ENCODE results near the gene LOXL1. TPM values are rescaled to one million over a fixed set of nuclear protein-coding genes. Genes with fewer than 3 reads are reported as not detected.
A peak's percentile ranks its signal among the peaks of the same experiment; 100 is the strongest.

LOXL1 gene
- polyA plus RNA-seq, 3 donors: 0.07 TPM; not detected in 2

DNA sequence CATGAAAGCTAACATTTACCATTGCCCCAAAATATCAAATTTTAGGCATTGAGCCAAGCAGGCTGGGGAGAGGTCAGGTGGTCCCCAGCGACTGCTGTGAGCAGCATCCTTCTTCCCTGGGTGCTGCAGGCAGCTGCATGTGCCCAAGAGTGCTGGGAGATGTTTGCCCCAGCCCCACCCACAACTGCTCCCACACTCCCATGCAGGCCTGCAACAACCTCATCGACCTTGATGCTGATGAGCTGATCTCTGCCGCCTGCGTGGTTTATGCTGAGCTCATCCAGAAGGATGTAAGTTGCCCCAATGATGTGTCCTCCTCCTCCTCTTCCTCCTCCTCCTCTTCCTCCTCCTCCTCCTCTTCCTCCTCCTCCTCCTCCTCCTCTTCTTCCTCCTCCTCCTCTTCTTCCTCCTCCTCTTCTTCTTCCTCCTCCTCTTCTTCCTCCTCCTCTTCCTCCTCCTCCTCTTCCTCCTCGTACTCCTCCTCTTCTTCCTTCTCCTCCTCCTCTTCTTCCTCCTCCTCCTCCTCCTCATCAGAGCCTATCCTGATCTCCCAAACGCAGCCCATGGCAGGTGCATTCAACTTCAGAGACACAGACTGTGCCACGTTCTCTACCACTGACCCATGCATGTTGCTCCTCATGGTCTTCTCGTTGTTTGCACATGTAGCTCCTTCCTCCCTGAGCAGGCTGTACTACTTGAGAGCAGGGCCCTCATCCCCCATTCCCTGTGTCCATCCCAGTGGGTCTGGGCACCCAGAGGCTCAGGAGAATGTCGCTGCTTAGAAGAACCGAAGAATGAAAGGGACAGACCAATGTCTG, 37.8 kb upstream of the LOXL1 start:
- no peaks in the 10 kb centered on the region for H3K4me1 Mint-ChIP-seq
- TF ChIP-seq, protein P1, sequence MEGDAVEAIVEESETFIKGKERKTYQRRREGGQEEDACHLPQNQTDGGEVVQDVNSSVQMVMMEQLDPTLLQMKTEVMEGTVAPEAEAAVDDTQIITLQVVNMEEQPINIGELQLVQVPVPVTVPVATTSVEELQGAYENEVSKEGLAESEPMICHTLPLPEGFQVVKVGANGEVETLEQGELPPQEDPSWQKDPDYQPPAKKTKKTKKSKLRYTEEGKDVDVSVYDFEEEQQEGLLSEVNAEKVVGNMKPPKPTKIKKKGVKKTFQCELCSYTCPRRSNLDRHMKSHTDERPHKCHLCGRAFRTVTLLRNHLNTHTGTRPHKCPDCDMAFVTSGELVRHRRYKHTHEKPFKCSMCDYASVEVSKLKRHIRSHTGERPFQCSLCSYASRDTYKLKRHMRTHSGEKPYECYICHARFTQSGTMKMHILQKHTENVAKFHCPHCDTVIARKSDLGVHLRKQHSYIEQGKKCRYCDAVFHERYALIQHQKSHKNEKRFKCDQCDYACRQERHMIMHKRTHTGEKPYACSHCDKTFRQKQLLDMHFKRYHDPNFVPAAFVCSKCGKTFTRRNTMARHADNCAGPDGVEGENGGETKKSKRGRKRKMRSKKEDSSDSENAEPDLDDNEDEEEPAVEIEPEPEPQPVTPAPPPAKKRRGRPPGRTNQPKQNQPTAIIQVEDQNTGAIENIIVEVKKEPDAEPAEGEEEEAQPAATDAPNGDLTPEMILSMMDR (IDR thresholded peaks at IDR 0.05): no peak
- 79% methylated on average over 8 of the region's 10 CpGs for WGBS (ENCODE audit: insufficient coverage)

DNA sequence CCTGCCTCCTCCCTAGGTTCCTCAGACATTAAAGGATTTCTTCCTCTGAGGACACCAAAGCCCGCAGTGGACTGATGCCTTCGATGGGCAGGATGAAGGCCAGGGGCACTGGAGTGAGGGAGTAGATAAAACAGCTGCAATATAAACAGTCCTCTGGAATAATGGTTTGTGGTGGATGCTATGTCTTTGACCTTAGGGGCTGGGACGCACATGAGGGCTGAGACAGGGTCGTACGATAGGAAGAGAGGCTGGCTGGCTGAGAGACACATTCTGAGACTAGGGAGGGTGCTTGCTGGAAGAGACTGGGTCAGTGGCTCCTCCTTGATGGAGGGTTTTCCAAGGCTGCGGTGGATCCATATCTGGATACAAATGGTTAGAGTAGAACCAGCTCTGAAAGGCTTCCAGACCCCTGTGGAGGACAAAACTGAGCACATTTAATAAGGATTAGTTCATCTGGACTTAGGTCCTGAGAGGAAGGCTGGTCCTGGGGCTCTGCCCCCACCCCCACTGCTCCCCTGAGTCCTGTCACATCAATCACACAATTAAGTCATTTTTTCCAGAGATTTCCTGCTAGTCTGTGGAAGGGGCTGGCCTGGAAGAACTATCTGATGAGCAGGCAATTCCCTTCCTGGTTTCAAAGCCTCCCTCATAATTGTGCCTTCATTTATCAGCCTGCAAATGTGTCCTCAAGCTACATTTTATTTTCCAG, 37.1 kb upstream of the LOXL1 start:
- WGBS (ENCODE audit: insufficient coverage): 94% methylated on average over 3 of the region's 6 CpGs
- Mint-ChIP-seq H3K27ac (peak overlapping the region in 1 of 7 donors; percentile 19), H3K9me3 (peaks cover 3 to 11% (median 5%) of the 10 kb centered on the region in 7 donors), H3K27me3 (ENCODE audit: low read depth in 3 of 3) (peaks cover 10 to 16% (median 10%) of the 10 kb centered on the region in 3 donors), H3K4me3 (no peak overlapping the region), H3K36me3 (no peaks in the 10 kb centered on the region), H3K4me1 (no peaks in the 10 kb centered on the region)
- Histone ChIP-seq H3K9ac (ENCODE audit: insufficient read depth, low read length, poor library complexity, severe bottlenecking) (no peak overlapping the region), H3K4me3 (replicated peaks in 1 of 3; ENCODE audit: low read depth in 2 of 3, low read length in 3 of 3) (no peak overlapping the region), H4K20me1 (ENCODE audit: insufficient read depth, low read length) (no peaks in the 10 kb centered on the region), H3K36me3 (replicated peaks in 1 of 2; ENCODE audit: control insufficient read depth in 1 of 2, insufficient read depth in 2 of 2, low read length in 2 of 2) (no peaks in the 10 kb centered on the region), H3K27ac (ENCODE audit: low read depth in 1 of 2, low read length in 2 of 2) (no peak overlapping the region), H3K4me1 (ENCODE audit: control insufficient read depth in 1 of 2, insufficient read depth in 2 of 2, low read length in 2 of 2) (no peaks in the 10 kb centered on the region), H3K9me3 (replicated peaks in 1 of 2; ENCODE audit: control insufficient read depth in 1 of 2, insufficient read depth in 1 of 2, low read length in 2 of 2) (peaks cover 0 to 13% of the 10 kb centered on the region in 2 donors), H3K27me3 (ENCODE audit: control insufficient read depth in 2 of 2, insufficient read depth in 2 of 2, low read length in 2 of 2) (no peaks in the 10 kb centered on the region), H2AFZ (ENCODE audit: insufficient read depth, low read depth, low read length, poor library complexity, severe bottlenecking) (no peak overlapping the region), H3K79me2 (ENCODE audit: insufficient read depth, low read length) (no peaks in the 10 kb centered on the region), H3K4me2 (replicated peaks; ENCODE audit: extremely low read depth, low read length, poor library complexity, severe bottlenecking) (no peak overlapping the region)
- no peak for DNase-seq
- intact Hi-C loops (cut with micrococcal nuclease): no loop called here
- TF ChIP-seq, protein P1 (IDR thresholded peaks at IDR 0.05): no peak

More for the DNA sequence above, 37.8 kb upstream of the LOXL1 start:
- no peaks in the 10 kb centered on the region for H3K79me2 ChIP-seq (ENCODE audit: insufficient read depth, low read length)
- H3K4me1 ChIP-seq (ENCODE audit: control insufficient read depth in 1 of 2, insufficient read depth in 2 of 2, low read length in 2 of 2): no peaks in the 10 kb centered on the region
- Mint-ChIP-seq H3K27me3 (ENCODE audit: low read depth in 3 of 3) (peaks cover 10 to 16% (median 13%) of the 10 kb centered on the region in 3 donors), H3K36me3 (no peaks in the 10 kb centered on the region), H3K4me3 (no peak overlapping the region), H3K9me3 (peaks cover 3 to 11% (median 5%) of the 10 kb centered on the region in 7 donors), H3K27ac (peak overlapping the region in 1 of 7 donors; percentile 19)
- intact Hi-C loops (cut with micrococcal nuclease): no loop called here
- no peak overlapping the region for H3K9ac ChIP-seq (ENCODE audit: insufficient read depth, low read length, poor library complexity, severe bottlenecking)
- no peaks in the 10 kb centered on the region for H3K36me3 ChIP-seq (replicated peaks in 1 of 2; ENCODE audit: control insufficient read depth in 1 of 2, insufficient read depth in 2 of 2, low read length in 2 of 2)
- no peak overlapping the region for H2AFZ ChIP-seq (ENCODE audit: insufficient read depth, low read depth, low read length, poor library complexity, severe bottlenecking)
- H4K20me1 ChIP-seq (ENCODE audit: insufficient read depth, low read length): no peaks in the 10 kb centered on the region
- no peak for DNase-seq
- peaks cover 0 to 13% of the 10 kb centered on the region in 2 donors for H3K9me3 ChIP-seq (replicated peaks in 1 of 2; ENCODE audit: control insufficient read depth in 1 of 2, insufficient read depth in 1 of 2, low read length in 2 of 2)
- H3K27ac ChIP-seq (ENCODE audit: low read depth in 1 of 2, low read length in 2 of 2): no peak overlapping the region
- no peaks in the 10 kb centered on the region for H3K27me3 ChIP-seq (ENCODE audit: control insufficient read depth in 2 of 2, insufficient read depth in 2 of 2, low read length in 2 of 2)
- H3K4me3 ChIP-seq (replicated peaks in 1 of 3; ENCODE audit: low read depth in 2 of 3, low read length in 3 of 3): no peak overlapping the region
- no peak overlapping the region for H3K4me2 ChIP-seq (replicated peaks; ENCODE audit: extremely low read depth, low read length, poor library complexity, severe bottlenecking)

Measured in CD14-positive monocyte (primary cell).